MM.1S (cell line): Measurements from ENCODE around the gene GNG11.

Experiments used
- EZH2 ChIP-seq: fragments of 300-600 bp; sonication (generic); optimal IDR thresholded peaks from 2 replicates; pipeline ENCODE3; 2017; ENCODE audit warnings: low read depth, mild to moderate bottlenecking, antibody characterized with exemption, low read length, mixed read lengths
- EZH2phosphoT487 ChIP-seq: fragments of 300-600 bp; sonication (generic); IDR thresholded peaks from 2 replicates; pipeline ENCODE4 v1.6.1; 2018; ENCODE audit warnings: antibody characterized with exemption, low read length
- TF ChIP-seq, protein P1 (sequence below): fragments of 300-600 bp; sonication (generic); IDR thresholded peaks from 2 replicates; pipeline ENCODE4 v1.5.1; 2016; ENCODE audit warnings: antibody characterized with exemption, low read length, mixed read lengths

DNA sequence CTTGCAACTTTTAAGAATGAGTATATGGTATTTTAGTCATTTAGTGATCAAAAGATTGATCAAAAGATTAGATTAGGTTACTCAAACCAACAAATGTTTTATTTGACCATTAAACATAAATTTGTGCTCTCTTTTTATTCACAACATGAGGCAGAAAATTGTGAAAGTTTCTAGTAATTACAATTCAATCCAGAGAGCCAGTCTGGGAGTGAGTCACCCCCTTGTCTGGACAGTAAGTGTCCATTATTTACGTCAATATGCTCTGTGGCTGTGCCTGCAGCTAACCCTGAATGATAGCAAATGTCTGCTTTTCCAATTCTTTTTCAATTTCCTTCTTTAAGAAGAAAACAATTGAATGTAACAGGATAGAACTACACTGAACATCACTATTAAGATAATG is 27.9 kb downstream of the GNG11 start:
- TF ChIP-seq, protein P1, sequence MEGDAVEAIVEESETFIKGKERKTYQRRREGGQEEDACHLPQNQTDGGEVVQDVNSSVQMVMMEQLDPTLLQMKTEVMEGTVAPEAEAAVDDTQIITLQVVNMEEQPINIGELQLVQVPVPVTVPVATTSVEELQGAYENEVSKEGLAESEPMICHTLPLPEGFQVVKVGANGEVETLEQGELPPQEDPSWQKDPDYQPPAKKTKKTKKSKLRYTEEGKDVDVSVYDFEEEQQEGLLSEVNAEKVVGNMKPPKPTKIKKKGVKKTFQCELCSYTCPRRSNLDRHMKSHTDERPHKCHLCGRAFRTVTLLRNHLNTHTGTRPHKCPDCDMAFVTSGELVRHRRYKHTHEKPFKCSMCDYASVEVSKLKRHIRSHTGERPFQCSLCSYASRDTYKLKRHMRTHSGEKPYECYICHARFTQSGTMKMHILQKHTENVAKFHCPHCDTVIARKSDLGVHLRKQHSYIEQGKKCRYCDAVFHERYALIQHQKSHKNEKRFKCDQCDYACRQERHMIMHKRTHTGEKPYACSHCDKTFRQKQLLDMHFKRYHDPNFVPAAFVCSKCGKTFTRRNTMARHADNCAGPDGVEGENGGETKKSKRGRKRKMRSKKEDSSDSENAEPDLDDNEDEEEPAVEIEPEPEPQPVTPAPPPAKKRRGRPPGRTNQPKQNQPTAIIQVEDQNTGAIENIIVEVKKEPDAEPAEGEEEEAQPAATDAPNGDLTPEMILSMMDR: no peak
- TF ChIP-seq EZH2 (no peak), EZH2phosphoT487 (no peak)
